AG20443 (cell line): ENCODE data around the gene ACAP1.
A peak's percentile ranks its signal among the peaks of the same experiment; 100 is the strongest.
"Not testable (repeated sequence)": the region's sequence is repeated elsewhere in the genome, so short reads cannot be mapped to it uniquely, and the experiment has no call there.

Experiments used
- DNase-seq: peaks from one replicate; pipeline ENCODE4 v3.0.0; 2012; ENCODE audit warnings: low spot score, mixed read lengths

Gene ACAP1

GRCh38 chr17:7329374-7329996, 6.8 kb upstream of the ACAP1 start:
- peak; percentile 97 for DNase-seq

- peak; percentile 87 for DNase-seq
Measured at GRCh38 chr17:7329997-7330637, 6.2 kb upstream of the ACAP1 start.

GRCh38 chr17:7330638-7331015, 5.7 kb upstream of the ACAP1 start:
- no peak for DNase-seq

- DNase-seq, result no peak
Measured at GRCh38 chr17:7332111-7332510, 4.2 kb upstream of the ACAP1 start.

GRCh38 chr17:7332600-7333069, 3.7 kb upstream of the ACAP1 start:
- DNase-seq, result not testable (repeated sequence)

- DNase-seq, result no peak
Measured at GRCh38 chr17:7334938-7335538, 1.3 kb upstream of the ACAP1 start.

GRCh38 chr17:7335765-7336164, 564 bp upstream of the ACAP1 start:
- DNase-seq, result not testable (repeated sequence)

GRCh38 chr17:7337600-7337999, 1.3 kb downstream of the ACAP1 start:
- not testable (repeated sequence) for DNase-seq

GRCh38 chr17:7340179-7340578, 3.9 kb downstream of the ACAP1 start:
- DNase-seq, result no peak

- DNase-seq, result no peak
Measured at GRCh38 chr17:7341842-7342241, 5.5 kb downstream of the ACAP1 start.

- no peak for DNase-seq
Measured at GRCh38 chr17:7343250-7343649, 6.9 kb downstream of the ACAP1 start.

GRCh38 chr17:7346761-7347614, 10.7 kb downstream of the ACAP1 start:
- no peak for DNase-seq

- no peak for DNase-seq
Measured at GRCh38 chr17:7347630-7348477, 11.5 kb downstream of the ACAP1 start.

GRCh38 chr17:7348478-7349242, 12.3 kb downstream of the ACAP1 start:
- peak; percentile 59 for DNase-seq

GRCh38 chr17:7351665-7352502, 15.6 kb downstream of the ACAP1 start, which contains the start of gene KCTD11:
Gene KCTD11, plus strand, starts transcription at chr17:7352162.
- DNase-seq, result peak; percentile 96

GRCh38 chr17:7352503-7352889, 16.2 kb downstream of the ACAP1 start:
- DNase-seq, result no peak

- DNase-seq, result no peak
Measured at GRCh38 chr17:7352910-7353635, 16.7 kb downstream of the ACAP1 start.

- DNase-seq, result no peak
Measured at GRCh38 chr17:7354262-7354843, 18.0 kb downstream of the ACAP1 start.

GRCh38 chr17:7355053-7355452, 18.7 kb downstream of the ACAP1 start, which contains the start of gene TMEM95:
Gene TMEM95, plus strand, starts transcription at chr17:7355156. Its CDS starts 49 bp downstream, at chr17:7355205.
- DNase-seq, result no peak
